Measurements from ENCODE around the gene CTNNA3.

CTNNA3 gene

DNA sequence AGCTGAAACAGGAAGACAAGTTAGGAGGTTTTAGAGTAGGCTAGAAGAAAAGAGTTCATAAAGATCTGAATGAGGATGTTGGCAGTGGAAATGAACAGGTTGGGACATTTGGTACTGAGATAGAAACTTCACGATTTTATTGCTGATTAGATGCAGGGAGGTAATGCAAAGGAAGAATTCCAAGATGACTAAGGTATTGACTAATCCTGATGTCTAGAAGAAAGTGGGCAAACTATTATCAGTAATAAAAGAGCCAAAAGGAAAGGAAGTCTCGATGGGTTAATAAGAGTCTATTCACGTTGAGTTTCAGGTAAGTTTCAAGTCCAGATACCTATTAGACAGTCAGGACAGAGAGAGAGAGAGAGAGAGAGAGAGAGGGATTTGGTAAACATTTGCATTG, 1401.5 kb downstream of the CTNNA3 start:
- H3K4me3 ChIP-seq (ENCODE audit: low read length), result no peak overlapping the region
- no peak for DNase-seq (ENCODE audit: low read depth, low spot score)

DNA sequence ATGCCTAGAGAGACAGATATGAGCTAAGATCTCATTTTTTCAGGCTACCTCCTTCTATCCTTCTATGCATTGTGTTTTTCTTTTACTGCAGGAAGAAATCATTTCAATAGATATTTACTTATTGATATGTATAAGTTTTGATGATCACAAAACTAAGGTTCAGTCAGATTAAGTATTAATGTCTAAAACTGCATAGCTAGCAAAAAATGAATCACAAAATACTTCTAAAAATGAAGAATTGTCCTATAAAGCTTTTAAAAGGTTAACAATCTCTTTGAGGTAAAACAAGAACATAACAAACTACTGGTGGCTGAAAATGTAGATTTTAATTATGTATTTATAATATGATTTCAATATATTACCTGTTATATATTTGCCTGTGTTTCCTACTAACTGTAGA, 1403.1 kb downstream of the CTNNA3 start:
- no peak for DNase-seq (ENCODE audit: low read depth, low spot score)
- H3K4me3 ChIP-seq (ENCODE audit: low read length), result no peak overlapping the region

DNA sequence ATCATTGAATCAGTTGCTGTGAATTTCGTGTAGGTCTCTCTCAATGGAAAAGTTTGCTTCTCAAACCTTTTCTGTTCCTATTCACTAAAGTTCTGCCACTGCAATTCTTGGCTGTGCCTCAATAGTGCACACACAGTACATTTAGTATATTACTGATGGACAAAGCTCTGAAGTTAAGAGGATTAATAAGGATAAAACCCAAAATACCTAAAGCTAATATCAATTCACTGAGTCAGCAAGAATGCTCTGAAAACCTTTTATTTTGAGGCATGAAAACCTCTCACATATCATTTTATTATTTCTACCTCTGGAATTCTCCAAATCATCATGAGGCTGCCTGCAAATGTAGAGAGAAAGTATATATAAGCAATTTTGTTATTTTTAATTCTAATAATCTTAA, 1403.5 kb downstream of the CTNNA3 start:
- no peak for DNase-seq (ENCODE audit: low read depth, low spot score)
- H3K4me3 ChIP-seq (ENCODE audit: low read length), result no peak overlapping the region

DNA sequence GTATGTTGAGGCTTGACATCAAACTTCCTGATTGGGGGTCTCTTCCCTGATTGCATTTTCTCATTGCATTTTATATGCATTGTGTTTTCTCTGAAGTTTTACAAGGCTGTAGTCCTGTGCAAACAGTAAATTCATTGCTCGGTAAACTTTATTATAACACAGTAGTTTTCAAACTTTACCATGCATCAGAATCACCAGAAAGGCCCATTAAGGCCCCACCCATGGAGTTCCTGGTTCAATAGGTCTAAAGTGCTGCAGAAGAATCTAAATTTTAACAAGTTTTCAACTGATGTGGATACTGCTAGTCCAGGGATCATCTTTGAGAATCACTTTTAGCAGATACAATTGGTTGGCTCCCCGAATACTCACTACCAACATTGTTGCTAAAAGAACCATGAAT, 1404.9 kb downstream of the CTNNA3 start:
- H3K4me3 ChIP-seq (ENCODE audit: low read length), result no peak overlapping the region
- DNase-seq (ENCODE audit: low read depth, low spot score), result no peak

DNA sequence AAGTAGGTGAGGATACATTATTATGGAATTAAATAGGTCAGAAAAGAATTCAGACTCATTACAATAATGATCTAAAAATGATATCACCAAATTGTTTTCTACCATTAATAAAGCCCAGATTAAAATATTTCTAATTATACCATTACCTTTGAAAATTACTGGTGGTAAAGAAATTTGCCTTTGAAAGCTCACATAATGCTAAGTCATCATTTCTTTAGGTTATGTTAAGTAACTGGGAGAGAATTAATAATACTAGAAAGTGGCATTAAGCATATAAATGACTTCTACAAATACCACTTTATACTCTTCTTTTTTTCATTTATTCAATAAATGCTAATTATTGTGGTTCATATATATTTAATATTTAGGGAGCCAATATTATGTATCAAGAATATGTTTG, 1411.4 kb downstream of the CTNNA3 start:
- DNase-seq (ENCODE audit: low read depth, low spot score), result no peak
- H3K4me3 ChIP-seq (ENCODE audit: low read length), result no peak overlapping the region

DNA sequence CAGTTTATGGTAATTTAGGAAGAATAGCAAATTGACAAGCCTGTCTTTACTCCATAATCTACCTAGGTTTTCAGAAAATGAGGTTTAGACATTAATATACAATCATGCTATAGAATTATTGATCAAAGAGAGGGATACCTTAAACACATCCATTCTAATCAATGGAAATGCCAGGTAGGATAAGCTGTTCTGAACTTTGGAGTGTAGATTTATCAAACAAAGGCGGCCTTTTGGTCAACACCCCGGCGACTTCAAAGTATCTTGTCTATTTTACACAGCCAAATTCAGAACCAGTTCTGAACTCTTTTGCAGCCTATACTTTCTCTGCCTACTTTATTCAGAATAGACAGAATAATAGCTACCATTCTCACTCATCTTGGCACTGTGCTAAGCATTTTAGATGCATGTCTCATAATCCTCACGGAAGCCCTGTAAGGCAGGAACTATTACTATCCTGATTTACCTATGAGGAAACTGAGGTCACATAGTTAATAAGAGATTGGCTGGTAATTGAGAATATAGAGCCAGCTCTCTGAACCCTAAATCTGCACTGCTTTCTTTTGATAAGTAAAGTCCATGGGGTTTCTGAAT, 1412.0 kb downstream of the CTNNA3 start:
- DNase-seq (ENCODE audit: low read depth, low spot score), result no peak
- H3K4me3 ChIP-seq (ENCODE audit: low read length), result no peak overlapping the region

DNA sequence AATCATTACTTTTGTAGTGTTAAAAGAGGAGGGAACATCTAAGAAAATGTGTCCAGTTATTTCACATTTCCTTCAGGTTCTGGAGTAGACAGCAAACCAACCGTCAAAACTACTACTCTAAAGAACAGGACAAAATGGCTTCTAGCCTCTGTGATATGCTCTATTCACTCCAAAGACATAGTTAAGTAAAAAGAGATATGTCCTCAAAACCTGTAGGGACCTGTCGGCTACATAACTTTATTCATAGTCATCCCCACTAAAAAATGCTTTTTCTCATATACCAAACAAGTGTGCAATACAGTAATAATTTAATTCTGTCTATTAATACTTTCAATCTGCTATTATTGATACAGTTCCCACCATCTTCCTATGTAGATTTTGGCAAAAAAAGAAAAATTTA, 1412.9 kb downstream of the CTNNA3 start:
- DNase-seq (ENCODE audit: low read depth, low spot score), result no peak
- no peak overlapping the region for H3K4me3 ChIP-seq (ENCODE audit: low read length)

DNA sequence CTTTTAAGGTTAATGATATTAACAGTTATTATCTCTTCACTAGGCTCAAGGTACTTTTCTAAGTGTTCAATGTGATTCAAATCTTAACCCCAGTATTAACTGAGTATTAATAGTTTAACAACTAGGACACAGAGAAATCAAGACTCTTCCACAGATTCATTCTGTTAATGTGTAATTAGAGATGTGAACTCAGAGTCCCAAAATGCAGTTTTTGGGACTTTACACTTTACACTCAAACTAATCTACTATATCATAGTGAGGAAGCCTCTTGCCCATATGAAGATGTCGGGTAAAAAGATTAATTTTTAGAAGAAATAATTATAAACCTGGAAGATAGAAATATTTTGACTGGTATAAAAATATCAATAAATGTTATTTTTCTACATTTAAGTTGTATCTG, 1414.7 kb downstream of the CTNNA3 start:
- no peak overlapping the region for H3K4me3 ChIP-seq (ENCODE audit: low read length)
- DNase-seq (ENCODE audit: low read depth, low spot score), result no peak

DNA sequence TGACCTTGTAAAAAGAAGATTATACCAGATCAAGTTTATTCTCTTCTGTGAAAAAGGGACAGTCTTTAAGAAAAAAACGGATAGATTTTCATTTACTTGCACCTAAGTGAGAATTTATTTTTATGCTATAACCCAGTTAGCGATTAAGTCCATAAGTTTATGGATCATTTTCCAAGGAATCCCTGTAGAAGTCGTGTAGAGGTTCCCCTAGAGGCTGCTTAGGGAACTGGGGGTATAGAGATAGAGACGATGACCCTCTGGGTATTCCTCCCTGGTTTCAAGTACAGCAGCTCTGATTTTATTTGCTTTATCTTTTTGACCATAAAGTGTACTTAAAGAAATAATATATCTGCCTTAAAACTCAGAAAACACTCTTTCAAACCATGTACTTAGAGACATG, 1418.5 kb downstream of the CTNNA3 start:
- H3K4me3 ChIP-seq (ENCODE audit: low read length), result no peak overlapping the region
- no peak for DNase-seq (ENCODE audit: low read depth, low spot score)

DNA sequence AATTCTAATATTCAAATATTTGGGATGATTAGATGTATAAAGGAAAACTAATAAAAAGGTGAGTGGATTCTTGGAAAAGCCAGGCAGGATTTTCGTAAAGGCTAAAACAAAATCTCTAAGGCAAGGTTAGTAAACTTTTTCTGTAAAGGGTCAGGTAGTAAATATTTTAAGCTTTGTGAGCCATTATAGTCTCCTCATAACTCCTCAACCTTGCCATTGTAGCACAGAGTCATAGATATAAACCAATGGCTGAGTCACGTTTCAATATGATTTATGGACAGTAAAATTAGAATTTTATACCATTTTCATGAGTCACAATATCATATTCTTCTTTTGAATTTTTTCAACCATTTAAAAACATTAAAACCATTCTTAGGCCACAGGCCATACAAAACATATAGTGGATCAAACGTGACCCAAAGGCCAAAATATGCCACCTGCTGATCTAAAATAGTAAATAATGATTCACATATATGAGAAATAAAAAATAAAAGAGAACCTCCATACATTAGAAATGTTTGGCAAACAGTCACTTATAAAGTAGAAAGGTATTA, 1422.0 kb downstream of the CTNNA3 start:
- DNase-seq (ENCODE audit: low read depth, low spot score), result no peak
- H3K4me3 ChIP-seq (ENCODE audit: low read length), result no peak overlapping the region

DNA sequence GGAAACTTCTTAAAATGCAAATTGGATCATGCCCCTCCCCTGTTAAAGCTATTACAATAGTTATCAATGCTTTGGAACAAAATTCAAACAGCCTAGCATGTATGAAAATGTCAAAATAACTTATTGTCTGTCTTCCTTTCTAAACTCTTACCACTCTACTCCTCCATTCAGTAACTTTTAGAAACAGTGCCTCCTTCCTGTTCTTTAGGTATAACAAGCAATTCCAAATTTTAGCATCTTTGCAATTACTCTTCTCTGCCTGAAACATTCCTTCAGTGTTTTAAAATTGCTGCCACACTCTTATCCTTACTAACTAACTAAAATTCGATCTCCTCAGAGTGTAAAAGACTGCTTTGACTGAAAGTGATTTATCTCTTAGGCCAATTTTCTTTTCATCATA, 1430.6 kb downstream of the CTNNA3 start:
- DNase-seq (ENCODE audit: low read depth, low spot score), result no peak
- H3K4me3 ChIP-seq (ENCODE audit: low read length), result no peak overlapping the region

DNA sequence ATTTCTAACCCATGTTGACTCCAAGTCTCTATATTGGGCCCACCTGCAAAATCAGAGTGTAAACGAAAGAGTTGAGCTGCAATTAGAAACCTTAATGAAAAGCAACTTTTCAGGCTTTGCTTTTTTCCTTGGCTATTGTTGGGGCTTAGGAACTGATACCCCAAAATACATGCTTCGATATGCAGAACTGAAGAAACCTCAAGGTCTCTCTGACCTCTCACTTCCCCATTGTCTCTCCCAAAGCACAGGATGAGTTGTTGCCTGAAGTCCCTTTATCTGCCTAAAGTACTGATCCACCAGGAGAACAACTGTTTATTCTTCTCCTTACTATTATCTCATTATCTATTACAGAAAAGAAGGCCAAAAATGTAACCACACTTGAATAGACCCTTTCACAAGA, 1436.2 kb downstream of the CTNNA3 start:
- DNase-seq (ENCODE audit: low read depth, low spot score), result no peak
- no peak overlapping the region for H3K4me3 ChIP-seq (ENCODE audit: low read length)

DNA sequence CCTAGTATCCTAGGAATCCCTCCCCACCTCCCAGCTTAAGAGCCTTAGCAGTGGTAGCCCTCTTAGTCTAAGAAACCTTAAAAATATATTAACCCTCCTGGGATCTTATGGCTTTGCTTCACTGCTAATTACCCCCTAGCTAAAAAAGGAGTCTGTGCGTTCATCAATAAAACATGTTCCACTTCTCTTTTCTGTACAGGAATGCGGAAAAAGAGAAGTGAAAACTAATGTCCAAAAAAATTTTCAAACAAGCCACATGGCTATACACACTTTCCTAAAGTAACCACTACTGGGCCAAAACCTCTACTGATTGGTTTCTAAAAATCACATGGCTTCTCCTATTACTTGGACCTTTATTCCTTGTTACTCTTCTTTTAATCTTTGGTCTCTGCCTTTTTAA, 1437.3 kb downstream of the CTNNA3 start:
- no peak overlapping the region for H3K4me3 ChIP-seq (ENCODE audit: low read length)
- no peak for DNase-seq (ENCODE audit: low read depth, low spot score)

DNA sequence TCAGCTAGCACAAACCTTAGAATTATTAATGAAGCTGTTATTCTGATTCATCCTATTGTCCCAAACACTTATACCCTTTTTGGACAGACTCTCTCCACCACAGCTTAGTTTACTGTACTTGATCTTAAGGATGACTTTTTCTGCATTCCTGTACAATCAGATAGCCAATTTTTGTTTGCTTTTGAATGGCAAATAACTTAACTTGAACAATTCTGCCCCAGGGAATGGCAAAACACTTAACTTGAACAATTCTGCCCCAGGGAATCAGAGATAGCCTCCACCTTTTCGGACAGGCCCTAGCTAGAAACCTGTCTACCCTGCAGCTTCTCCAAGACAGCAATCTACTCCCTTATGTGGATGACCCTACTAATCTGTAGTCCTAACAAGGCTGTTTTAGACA, 1438.2 kb downstream of the CTNNA3 start:
- DNase-seq (ENCODE audit: low read depth, low spot score), result no peak
- no peak overlapping the region for H3K4me3 ChIP-seq (ENCODE audit: low read length)

DNA sequence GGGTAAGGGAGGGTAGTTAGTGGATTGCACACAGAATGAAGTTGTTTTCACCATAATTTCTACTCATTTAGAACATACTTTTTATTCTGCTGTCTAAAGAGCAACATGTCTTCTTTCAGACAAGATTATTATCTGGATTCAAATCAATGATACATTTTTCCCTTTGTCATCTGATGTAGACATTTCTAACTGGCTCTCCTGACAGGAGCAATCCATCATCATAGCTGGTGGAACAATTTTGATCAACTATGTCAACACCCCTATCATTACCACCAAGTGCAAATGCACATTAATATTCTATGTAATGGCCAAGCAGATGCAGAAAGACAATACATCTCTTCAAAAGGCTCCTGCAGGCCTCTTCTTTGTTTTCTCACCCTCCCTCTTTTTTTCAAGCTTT, 1443.0 kb downstream of the CTNNA3 start:
- no peak for DNase-seq (ENCODE audit: low read depth, low spot score)
- H3K4me3 ChIP-seq (ENCODE audit: low read length), result no peak overlapping the region

DNA sequence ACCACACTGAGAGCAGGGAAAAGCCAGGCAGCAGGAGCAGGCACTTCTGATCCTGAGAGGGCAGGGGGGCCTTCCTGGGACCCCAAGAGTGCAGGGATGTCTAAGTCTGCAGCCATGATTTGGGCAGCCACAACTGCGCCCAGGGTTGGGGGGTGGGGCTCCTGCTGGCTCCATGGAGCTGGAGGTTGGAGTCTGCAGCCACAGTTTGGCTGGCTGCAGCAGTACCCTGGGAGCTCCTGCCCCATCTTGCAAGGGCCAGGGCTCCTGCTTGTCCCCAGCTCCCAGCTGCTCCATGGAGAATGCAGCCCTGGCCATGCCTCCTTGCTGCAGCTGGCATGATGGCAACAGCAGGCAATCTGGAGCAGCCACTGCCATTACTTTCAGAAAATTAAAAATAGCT, 1449.8 kb downstream of the CTNNA3 start:
- no peak overlapping the region for H3K4me3 ChIP-seq (ENCODE audit: low read length)
- no peak for DNase-seq (ENCODE audit: low read depth, low spot score)

DNA sequence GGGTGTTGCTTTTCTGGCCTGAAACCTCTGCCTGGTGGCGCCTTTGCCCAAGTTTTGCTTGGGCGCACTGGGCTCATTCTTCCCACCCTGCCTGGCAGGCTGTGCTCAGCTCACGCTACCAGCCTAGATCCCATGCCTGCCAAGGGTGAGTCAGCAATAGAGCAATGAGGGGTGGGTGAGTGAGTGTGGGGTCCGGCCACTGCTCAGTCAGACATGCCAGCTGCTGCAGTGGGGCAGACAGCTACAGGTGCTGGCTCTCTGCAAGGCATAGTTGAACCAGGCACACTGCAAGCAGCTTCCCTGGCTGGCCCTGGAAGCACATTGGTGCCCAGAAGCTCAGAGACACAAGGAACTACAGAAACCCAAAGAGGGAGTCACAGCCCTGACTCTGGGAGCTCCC, 1451.0 kb downstream of the CTNNA3 start:
- H3K4me3 ChIP-seq (ENCODE audit: low read length), result no peak overlapping the region

DNA sequence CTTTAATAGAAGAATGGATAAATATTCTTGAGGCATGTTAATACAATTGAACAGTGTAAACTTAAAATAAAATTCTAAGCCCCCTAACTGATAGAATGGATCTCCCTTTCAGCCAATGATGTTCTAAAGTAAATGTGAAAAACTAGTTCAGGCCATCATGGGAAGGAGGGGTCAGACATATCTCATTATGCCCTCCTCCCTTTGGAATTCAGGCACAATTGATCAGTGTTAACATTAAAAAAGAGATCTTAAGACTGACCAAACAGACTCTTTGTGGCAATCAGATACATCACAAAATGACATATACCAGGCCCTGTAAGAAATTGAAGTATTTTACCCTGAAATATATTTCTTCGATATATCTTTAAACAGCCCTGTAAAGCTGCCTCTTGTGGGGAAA, 1453.1 kb downstream of the CTNNA3 start:
- DNase-seq (ENCODE audit: low read depth, low spot score), result no peak
- no peak overlapping the region for H3K4me3 ChIP-seq (ENCODE audit: low read length)

More for the DNA sequence above, 1451.0 kb downstream of the CTNNA3 start:
- DNase-seq (ENCODE audit: low read depth, low spot score), result no peak

DNA sequence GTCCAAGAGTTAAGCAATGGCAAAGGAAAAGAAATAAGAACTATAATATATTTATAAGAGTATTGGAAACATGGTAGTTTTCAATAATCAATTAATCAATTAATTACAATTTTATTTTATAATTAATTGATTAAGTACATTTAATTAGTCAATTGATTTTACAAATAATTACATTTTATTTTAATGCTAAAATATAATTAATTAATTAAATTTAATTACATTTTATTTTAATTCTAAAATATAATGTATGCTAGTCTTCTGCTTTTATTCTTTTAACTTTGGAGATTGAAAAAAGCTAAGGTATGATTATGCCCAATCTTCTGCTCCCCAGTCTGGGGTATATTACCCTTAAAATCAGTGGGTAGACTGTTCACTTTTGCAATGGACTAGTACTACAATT, 1456.9 kb downstream of the CTNNA3 start:
- H3K4me3 ChIP-seq (ENCODE audit: low read length), result no peak overlapping the region
- DNase-seq (ENCODE audit: low read depth, low spot score), result no peak

DNA sequence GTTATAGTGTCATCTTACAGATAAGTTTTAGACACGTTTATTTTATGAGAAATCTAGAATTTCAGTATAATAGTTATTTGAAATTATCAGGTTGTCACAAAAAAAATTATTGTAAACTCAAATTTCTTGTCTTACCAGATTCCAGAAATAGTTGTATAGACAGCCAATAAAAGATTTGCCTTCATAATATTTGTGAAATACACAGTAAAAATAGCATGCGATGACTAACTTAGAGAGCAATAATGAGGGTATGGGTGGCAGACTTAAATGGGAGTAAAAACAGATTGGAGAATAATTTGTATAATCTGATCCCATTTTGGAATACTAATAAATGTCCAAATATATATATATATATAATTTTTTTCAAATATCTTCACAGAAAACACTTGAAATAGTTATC, 1457.7 kb downstream of the CTNNA3 start:
- no peak overlapping the region for H3K4me3 ChIP-seq (ENCODE audit: low read length)
- DNase-seq (ENCODE audit: low read depth, low spot score), result no peak

DNA sequence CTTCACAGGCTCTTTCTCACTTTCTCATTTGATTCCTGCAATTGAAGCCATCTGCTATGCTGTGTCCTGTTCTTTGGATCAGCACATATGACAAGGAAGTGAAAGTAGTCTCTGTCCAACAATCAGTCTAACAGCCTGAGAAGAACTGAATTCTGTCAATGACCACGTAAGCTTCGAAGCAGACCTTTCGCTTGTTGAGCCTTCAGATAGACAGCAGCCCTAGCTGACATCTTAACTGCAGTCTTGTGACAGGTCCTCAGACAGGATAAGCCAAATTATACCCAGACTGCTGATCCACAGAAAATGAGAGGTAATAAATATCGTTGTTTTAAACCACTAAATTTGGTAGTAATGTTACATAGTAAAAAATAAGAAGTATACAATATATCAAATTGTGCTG, 1461.1 kb downstream of the CTNNA3 start:
- DNase-seq (ENCODE audit: low read depth, low spot score), result no peak
- H3K4me3 ChIP-seq (ENCODE audit: low read length), result no peak overlapping the region

DNA sequence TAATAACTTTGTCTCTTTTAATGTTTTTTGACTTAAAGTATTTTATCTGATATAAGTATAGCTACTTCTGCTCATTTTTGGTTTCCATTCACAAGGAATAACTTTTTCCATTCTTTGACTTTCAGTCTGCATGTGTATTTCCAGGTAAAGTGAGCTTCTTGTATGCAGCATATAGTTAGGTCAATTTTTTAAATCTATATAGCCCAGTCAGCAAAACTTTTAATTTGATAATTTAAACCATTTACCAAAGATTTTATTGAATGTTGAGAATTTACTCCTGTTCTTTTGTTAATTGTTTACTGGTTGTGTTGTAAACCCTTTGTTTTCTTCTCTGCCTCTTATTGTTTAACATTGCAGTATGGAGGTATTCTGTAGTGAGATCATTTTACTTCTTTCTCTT, 1467.1 kb downstream of the CTNNA3 start:
- no peak overlapping the region for H3K4me3 ChIP-seq (ENCODE audit: low read length)
- DNase-seq (ENCODE audit: low read depth, low spot score), result no peak
